ENCODE results near the gene PRUNE2.
"Not testable (repeated sequence)": the region's sequence is repeated elsewhere in the genome, so short reads cannot be mapped to it uniquely, and the experiment has no call there.

PRUNE2 gene, protein sequence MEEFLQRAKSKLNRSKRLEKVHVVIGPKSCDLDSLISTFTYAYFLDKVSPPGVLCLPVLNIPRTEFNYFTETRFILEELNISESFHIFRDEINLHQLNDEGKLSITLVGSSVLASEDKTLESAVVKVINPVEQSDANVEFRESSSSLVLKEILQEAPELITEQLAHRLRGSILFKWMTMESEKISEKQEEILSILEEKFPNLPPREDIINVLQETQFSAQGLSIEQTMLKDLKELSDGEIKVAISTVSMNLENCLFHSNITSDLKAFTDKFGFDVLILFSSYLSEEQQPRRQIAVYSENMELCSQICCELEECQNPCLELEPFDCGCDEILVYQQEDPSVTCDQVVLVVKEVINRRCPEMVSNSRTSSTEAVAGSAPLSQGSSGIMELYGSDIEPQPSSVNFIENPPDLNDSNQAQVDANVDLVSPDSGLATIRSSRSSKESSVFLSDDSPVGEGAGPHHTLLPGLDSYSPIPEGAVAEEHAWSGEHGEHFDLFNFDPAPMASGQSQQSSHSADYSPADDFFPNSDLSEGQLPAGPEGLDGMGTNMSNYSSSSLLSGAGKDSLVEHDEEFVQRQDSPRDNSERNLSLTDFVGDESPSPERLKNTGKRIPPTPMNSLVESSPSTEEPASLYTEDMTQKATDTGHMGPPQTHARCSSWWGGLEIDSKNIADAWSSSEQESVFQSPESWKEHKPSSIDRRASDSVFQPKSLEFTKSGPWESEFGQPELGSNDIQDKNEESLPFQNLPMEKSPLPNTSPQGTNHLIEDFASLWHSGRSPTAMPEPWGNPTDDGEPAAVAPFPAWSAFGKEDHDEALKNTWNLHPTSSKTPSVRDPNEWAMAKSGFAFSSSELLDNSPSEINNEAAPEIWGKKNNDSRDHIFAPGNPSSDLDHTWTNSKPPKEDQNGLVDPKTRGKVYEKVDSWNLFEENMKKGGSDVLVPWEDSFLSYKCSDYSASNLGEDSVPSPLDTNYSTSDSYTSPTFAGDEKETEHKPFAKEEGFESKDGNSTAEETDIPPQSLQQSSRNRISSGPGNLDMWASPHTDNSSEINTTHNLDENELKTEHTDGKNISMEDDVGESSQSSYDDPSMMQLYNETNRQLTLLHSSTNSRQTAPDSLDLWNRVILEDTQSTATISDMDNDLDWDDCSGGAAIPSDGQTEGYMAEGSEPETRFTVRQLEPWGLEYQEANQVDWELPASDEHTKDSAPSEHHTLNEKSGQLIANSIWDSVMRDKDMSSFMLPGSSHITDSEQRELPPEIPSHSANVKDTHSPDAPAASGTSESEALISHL (N-terminal part only)

DNA sequence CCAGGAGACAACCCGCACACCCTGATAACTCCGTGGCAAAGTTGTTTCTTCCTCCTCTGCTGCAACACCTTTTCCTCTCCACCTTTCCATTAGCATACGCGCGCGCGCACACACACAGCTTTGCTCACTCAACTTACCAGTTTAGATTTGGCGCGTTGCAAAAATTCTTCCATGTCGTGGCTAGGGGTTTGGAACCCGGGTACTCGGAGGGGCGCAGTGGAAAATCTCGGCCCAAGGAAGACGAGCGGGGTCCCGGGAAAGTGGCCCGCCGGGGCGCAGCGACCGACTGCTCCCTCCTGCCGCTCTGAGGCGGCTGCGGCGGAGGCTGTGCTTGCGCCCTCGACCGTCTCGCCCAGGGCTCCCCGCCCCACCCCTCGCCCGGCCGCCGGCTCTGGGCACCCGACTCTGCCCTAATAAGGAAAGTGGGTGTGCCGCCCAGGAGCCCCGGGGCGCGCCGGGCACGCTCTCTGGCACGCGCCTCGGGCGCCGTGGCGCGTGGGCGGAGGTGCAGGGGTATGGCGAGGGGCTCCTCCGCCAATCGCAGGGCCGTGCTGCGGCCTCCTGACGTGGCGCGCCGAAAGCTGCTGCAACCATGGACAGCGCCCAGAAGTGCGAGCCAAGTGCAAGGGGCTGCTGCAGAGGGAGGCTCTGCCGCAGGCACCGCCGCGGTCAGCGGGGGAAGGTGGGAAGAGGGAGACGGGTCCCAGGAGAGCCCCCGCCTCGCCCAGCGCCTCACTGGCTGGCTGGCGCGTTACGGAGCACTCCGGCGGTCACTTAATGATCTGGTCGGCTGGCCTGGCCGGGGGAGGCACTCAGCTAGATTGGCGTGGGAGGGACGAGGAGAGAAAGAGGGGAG lies at the start of gene PRUNE2:
TSS of gene PRUNE2 (minus strand) at position 324 of the 856 bp plus-strand sequence. CDS start at position 173, 151 bp downstream.
- Mint-ChIP-seq H3K27me3 (peaks cover 64% of the 10 kb centered on the region), H3K27ac (no peak within 1 kb of the TSS), H3K4me1 (ENCODE audit: low read depth) (peaks cover 2% of the 10 kb centered on the region), H3K9me3 (no peaks in the 10 kb centered on the region), H3K36me3 (ENCODE audit: low read depth) (no peaks in the 10 kb centered on the region), H3K4me3 (no peak within 1 kb of the TSS)
- DNase-seq: no peak

DNA sequence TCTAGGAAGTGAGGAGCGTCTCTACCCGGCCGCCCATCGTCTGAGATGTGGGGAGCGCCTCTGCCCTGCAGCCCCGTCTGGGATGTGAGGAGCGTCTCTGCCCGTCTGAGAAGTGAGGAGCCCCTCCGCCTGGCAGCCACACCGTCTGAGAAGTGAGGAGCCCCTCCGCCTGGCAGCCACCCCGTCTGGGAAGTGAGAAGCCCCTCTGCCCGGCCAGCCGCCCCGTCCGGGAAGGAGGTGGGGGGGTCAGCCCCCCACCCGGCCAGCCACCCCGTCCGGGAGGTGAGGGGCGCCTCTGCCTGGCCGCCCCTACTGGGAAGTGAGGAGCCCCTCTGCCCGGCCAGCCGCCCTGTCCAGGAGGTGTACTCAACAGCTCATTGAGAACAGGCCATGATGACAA lies 49.5 kb upstream of the PRUNE2 start:
- not testable (repeated sequence) for H3K27ac Mint-ChIP-seq; H3K36me3 Mint-ChIP-seq (ENCODE audit: low read depth)

DNA sequence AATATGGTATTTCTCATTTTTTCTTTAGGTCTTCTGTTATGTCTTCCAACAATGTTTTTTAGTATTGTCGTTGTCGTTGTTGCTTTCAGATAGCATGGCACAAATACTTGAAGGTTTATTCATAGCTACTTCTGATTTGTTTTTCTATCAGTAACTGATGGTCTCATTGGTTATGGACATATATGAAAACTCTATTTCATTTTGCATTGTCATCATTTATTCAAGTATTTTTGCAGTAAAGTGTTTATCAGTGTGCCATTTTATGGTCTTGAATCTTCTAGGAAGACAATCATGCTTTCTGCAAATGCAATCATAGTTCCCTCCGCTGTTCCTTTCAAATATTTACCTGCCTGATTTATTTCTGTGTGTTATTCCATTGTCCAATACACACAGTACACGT lies 44.0 kb upstream of the PRUNE2 start:
- DNase-seq: no peak
- Mint-ChIP-seq H3K4me3 (no peak overlapping the region), H3K4me1 (ENCODE audit: low read depth) (no peaks in the 10 kb centered on the region), H3K9me3 (peaks cover 4% of the 10 kb centered on the region), H3K36me3 (ENCODE audit: low read depth) (no peaks in the 10 kb centered on the region), H3K27ac (no peak overlapping the region), H3K27me3 (no peaks in the 10 kb centered on the region)

More for the DNA sequence above, 49.5 kb upstream of the PRUNE2 start:
- not testable (repeated sequence) for H3K9me3 Mint-ChIP-seq; DNase-seq; H3K4me3 Mint-ChIP-seq; H3K27me3 Mint-ChIP-seq; H3K4me1 Mint-ChIP-seq (ENCODE audit: low read depth)

DNA sequence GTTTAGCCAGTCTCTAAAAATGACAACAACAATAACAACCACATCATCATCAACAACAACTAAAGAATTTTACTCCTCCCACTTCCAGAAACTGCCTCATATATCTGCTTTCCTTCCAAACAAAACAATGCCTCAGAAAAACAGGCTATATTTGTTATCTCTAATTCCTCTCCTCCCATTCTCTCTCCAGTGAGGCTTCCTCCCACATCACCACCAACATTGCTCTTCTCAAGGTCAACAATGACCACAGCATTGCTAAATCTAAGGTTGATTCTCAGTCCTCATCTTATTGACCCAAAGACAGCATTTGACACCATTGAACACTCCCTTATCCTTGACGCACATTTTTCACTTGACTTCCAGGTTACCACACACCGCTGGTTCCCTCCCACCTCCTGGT lies 38.1 kb upstream of the PRUNE2 start:
- Mint-ChIP-seq H3K27me3 (no peaks in the 10 kb centered on the region), H3K27ac (no peak overlapping the region), H3K36me3 (ENCODE audit: low read depth) (no peaks in the 10 kb centered on the region), H3K9me3 (no peaks in the 10 kb centered on the region), H3K4me1 (ENCODE audit: low read depth) (no peaks in the 10 kb centered on the region), H3K4me3 (no peak overlapping the region)
- DNase-seq: no peak

DNA sequence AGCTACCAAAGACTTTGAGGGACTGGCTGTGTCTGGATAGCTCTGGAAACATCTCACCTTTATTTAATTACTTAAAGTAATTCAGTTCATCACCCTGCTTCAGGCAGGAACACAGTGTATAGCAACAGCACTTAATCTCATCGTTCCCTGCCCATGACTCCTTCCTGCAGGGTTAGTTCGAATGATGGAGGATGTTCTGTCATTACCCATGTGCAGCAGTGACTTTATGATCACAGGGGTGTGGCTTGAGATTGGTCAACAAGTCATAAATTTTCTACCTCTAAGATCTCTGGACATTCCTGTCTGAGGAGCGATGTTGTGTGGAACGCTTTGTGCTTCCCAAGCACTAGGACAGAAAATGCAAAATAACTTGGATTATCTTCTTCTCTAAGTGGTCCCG lies 37.1 kb upstream of the PRUNE2 start:
- Mint-ChIP-seq H3K9me3 (no peaks in the 10 kb centered on the region), H3K36me3 (ENCODE audit: low read depth) (no peaks in the 10 kb centered on the region), H3K27ac (no peak overlapping the region), H3K4me3 (no peak overlapping the region), H3K4me1 (ENCODE audit: low read depth) (no peaks in the 10 kb centered on the region), H3K27me3 (no peaks in the 10 kb centered on the region)
- DNase-seq: no peak

DNA sequence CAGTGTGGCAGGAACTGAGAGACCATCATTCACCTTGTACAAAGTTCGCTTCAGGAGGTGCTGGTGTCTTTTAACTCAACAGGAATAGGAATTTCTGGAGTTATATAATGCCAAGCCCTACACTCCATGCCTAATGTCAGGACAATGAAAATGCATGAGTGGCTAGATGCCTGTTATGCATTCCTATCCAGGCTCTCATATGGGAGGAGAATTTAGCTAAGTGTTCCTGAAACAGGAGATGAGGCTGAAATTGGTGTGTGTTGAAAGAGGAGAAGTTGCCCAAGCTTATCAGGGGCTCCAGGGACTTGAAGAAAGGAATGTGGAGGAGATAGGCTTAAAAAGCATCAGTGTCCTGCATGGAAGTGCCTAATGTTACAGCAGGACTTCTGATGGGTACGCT lies 26.8 kb upstream of the PRUNE2 start:
- Mint-ChIP-seq H3K9me3 (peaks cover 3% of the 10 kb centered on the region), H3K36me3 (ENCODE audit: low read depth) (no peaks in the 10 kb centered on the region), H3K27me3 (peaks cover 2% of the 10 kb centered on the region), H3K4me3 (no peak overlapping the region), H3K27ac (no peak overlapping the region), H3K4me1 (ENCODE audit: low read depth) (no peaks in the 10 kb centered on the region)
- no peak for DNase-seq

DNA sequence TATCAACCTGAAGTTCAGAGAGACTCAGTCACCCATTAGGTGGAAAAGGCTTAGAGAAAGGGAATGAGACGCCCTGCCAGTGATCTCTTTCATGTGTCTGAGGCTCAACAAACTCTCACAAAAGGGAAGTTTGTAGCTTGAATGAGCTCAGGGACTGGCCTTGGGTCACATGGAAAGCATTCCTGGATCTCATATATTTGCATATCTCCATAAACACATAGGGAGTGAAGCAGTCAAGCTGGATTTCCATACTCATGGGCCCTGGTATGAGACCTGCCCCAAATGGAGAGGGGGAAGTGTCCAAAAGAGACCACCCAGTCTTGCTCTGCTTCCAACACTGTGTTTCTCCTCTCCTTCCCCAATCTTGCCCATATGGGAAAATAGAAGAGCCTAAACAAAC lies 26.4 kb upstream of the PRUNE2 start:
- no peak overlapping the region for H3K4me3 Mint-ChIP-seq
- H3K27ac Mint-ChIP-seq: no peak overlapping the region
- peaks cover 3% of the 10 kb centered on the region for H3K9me3 Mint-ChIP-seq
- no peaks in the 10 kb centered on the region for H3K36me3 Mint-ChIP-seq (ENCODE audit: low read depth)
- no peaks in the 10 kb centered on the region for H3K4me1 Mint-ChIP-seq (ENCODE audit: low read depth)
- DNase-seq: no peak
- peaks cover 2% of the 10 kb centered on the region for H3K27me3 Mint-ChIP-seq

DNA sequence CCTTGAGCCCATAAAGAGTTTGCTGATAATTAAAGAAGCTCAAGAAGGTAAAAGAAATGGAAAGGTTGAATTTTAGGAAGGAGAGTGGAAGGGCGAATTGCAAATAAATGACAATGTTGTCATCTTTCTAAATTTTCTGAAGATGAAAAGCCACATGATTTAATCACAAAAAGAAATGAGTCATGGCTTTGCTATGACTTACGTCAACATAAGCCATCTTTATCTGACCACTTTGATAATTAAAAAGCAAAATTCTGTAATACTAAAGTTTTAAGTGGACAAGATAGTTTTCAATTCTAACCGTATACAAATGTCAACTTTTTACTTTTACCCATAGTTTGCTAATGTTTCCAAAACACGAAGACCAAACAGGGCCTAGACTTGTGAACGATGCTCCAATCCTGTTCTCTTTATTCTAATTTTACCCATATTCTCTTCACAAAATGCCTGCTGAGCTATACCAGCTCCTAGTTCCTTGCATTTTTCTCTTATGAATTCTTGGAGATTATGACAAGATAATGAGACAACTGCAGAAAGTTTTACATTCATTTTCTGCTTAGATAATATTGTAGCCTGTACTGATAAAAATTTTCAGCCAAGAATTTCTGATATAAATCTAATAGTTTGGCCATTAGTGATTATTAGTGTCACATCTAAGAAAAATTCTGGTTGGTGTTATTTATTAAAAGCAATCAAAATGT lies 21.8 kb upstream of the PRUNE2 start:
- Mint-ChIP-seq H3K4me1 (ENCODE audit: low read depth) (no peaks in the 10 kb centered on the region), H3K9me3 (no peaks in the 10 kb centered on the region), H3K4me3 (no peak overlapping the region), H3K27me3 (peaks cover 5% of the 10 kb centered on the region), H3K27ac (no peak overlapping the region), H3K36me3 (ENCODE audit: low read depth) (no peaks in the 10 kb centered on the region)
- no peak for DNase-seq

DNA sequence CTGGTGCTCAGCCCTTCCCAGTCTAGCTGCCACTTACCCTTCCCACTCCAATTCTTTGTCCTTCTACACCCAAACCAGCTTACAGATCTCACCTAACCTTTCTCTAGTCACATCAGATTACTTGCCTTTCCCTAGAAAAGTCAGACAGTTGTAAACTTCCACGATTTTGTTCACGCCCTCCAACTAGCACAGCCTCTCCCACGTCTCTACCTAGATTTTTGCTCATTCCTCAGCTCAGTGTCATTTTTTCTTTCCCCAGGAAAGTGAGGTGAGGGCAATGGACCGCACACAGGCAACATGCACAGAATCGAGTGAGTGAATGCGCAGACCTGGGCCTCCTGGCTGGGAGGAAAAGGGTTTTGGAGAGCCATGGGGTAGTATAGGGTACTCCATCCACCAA lies 20.9 kb upstream of the PRUNE2 start:
- peaks cover 5% of the 10 kb centered on the region for H3K27me3 Mint-ChIP-seq
- no peak overlapping the region for H3K4me3 Mint-ChIP-seq
- no peaks in the 10 kb centered on the region for H3K36me3 Mint-ChIP-seq (ENCODE audit: low read depth)
- H3K27ac Mint-ChIP-seq: no peak overlapping the region
- no peak for DNase-seq
- no peaks in the 10 kb centered on the region for H3K4me1 Mint-ChIP-seq (ENCODE audit: low read depth)
- H3K9me3 Mint-ChIP-seq: no peaks in the 10 kb centered on the region

DNA sequence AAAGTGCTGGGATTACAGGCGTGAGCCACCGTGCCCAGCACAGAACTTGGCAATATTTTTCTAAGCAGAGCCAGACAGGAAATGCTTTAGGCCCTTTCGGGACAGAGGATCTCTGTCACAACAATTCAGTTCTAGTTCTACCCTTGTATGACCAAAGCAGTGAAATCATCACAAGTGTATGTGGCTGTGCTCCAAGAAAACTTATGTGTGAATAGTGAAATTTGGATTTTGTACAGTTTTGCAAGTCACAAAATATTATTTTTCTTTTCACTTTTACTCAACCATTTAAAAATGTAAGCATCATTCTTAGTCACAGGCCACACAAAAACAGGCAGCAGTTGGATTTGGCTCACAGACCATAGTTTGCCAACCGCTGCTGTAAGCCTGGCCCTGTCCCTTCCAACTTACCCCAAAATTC lies 20.4 kb upstream of the PRUNE2 start:
- Mint-ChIP-seq H3K27me3 (peaks cover 5% of the 10 kb centered on the region), H3K4me1 (ENCODE audit: low read depth) (no peaks in the 10 kb centered on the region), H3K27ac (no peak overlapping the region), H3K36me3 (ENCODE audit: low read depth) (no peaks in the 10 kb centered on the region), H3K4me3 (no peak overlapping the region), H3K9me3 (no peaks in the 10 kb centered on the region)
- DNase-seq: no peak

DNA sequence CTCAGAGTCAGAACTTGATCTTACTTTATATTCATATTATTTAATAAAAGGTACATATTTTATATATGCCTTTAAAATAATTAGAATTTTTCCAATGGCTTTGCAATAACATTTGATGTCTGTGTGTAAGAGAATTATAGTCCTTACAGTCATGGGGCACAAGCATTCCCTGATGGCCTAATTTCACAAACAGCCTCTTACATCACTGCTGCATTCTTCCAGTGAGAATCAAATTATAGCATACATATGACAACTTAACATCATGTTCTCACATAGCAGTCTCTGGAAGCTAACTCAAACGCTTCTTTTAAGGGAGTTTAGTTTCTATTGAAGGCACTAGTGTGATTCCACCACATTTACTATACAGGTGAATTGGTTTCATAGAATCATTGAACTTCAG lies 15.3 kb upstream of the PRUNE2 start:
- H3K27me3 Mint-ChIP-seq: peaks cover 20% of the 10 kb centered on the region
- no peaks in the 10 kb centered on the region for H3K9me3 Mint-ChIP-seq
- H3K4me3 Mint-ChIP-seq: no peak overlapping the region
- no peak overlapping the region for H3K27ac Mint-ChIP-seq
- no peak for DNase-seq
- H3K36me3 Mint-ChIP-seq (ENCODE audit: low read depth): no peaks in the 10 kb centered on the region
- H3K4me1 Mint-ChIP-seq (ENCODE audit: low read depth): no peaks in the 10 kb centered on the region

DNA sequence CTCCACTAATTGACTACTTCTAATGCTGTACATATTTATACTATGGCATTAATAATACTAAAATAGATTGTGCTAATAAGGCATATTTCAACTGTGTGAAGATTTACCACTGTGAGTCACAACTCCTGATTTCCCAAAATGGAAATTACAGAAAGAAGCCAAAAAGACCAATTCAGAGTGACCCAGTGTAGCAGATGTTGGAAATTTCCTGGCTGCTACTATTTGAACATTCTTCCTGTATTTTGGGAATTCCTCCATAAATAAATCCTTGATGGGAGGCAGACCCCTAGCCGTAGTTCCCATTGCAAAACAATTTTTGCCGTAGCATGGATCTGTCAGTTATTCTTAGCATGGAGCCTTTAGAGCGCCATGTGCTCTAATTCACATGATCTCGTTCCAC lies 11.4 kb upstream of the PRUNE2 start:
- no peaks in the 10 kb centered on the region for H3K9me3 Mint-ChIP-seq
- peaks cover 33% of the 10 kb centered on the region for H3K27me3 Mint-ChIP-seq
- no peak for DNase-seq
- H3K4me3 Mint-ChIP-seq: no peak overlapping the region
- no peaks in the 10 kb centered on the region for H3K36me3 Mint-ChIP-seq (ENCODE audit: low read depth)
- H3K4me1 Mint-ChIP-seq (ENCODE audit: low read depth): peaks cover 2% of the 10 kb centered on the region
- no peak overlapping the region for H3K27ac Mint-ChIP-seq

DNA sequence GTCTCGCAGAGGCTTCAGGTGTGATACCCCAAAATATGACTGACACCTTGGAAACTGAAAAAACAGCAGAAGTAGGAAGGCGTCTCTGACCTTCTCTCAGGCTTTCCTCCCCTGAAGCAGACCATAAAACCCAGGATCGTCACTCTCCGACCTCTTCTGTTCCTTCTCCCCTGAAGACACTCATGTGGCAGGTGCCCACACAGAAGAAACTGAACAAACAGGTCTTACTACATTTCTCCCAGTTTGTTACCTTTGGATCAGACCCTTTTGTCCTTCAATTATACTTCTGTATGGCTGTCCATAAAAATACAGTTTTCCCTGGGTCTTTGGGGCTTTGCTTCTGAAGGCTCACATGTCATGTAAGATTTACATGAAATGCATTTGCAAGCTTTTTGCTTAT lies 10.3 kb upstream of the PRUNE2 start:
- H3K4me3 Mint-ChIP-seq: no peak overlapping the region
- peaks cover 36% of the 10 kb centered on the region for H3K27me3 Mint-ChIP-seq
- H3K4me1 Mint-ChIP-seq (ENCODE audit: low read depth): peaks cover 2% of the 10 kb centered on the region
- no peak overlapping the region for H3K27ac Mint-ChIP-seq
- DNase-seq: no peak
- no peaks in the 10 kb centered on the region for H3K9me3 Mint-ChIP-seq
- no peaks in the 10 kb centered on the region for H3K36me3 Mint-ChIP-seq (ENCODE audit: low read depth)

Data from activated T-cell treated with anti-CD3 and anti-CD28 coated beads, Interleukin-2, amount 50 U/mL, for 24 hours (primary cell).